HepG2 (cell line): ENCODE data around the gene BIVM. TPM values are rescaled to one million over a fixed set of nuclear protein-coding genes. Genes with fewer than 3 reads are reported as not detected.
A peak's percentile ranks its signal among the peaks of the same experiment; 100 is the strongest.

Experiments used
- ARNT ChIP-seq: fragments of 450-650 bp; IDR thresholded peaks from 2 replicates; pipeline ENCODE4 v1.6.1; 2017
- ELF3 ChIP-seq: IDR thresholded peaks from 2 replicates; pipeline ENCODE4 v1.6.1; 2016; ENCODE audit warnings: missing genetic modification reagents, missing compliant biosample characterization
- GABPA ChIP-seq, 2 experiments: IDR thresholded peaks; 2 replicates each; pipeline ENCODE4 v1.6.1; 2011 to 2016; ENCODE audit warnings: low read depth in 2 of 2, low read length in 1 of 2, missing biosample characterization in 1 of 2, missing genetic modification characterization in 1 of 2
- GZF1 ChIP-seq: sonication (generic); formaldehyde crosslinking; IDR thresholded peaks from 2 replicates; pipeline ENCODE4 v1.5.1; 2020; ENCODE audit warnings: mild to moderate bottlenecking, missing genetic modification reagents
- HMGA1 ChIP-seq: sonication (generic); formaldehyde crosslinking; conservative IDR thresholded peaks from 2 replicates; pipeline ENCODE4 v1.4.0; 2020; ENCODE audit warnings: missing genetic modification reagents
- MATR3 ChIP-seq: sonication (generic); formaldehyde crosslinking; IDR thresholded peaks from 2 replicates; pipeline ENCODE4 v1.4.0; 2020; ENCODE audit warnings: missing genetic modification reagents
- NR3C1 ChIP-seq: sonication (generic); formaldehyde crosslinking; IDR thresholded peaks from 2 replicates; pipeline ENCODE4 v1.4.0; 2020; ENCODE audit warnings: missing genetic modification reagents
- PHB2 ChIP-seq: fragments of 450-650 bp; IDR thresholded peaks from 2 replicates; pipeline ENCODE4 v1.6.1; 2018; ENCODE audit not compliant: partially characterized antibody
- RAD21 ChIP-seq: fragments of 450-650 bp; formaldehyde crosslinking; IDR thresholded peaks from 2 replicates; pipeline ENCODE4 v1.5.0; 2020; ENCODE audit warnings: mild to moderate bottlenecking
- TCF12 ChIP-seq, 2 experiments: fragments of 450-650 bp in 1 of 2; sonication (generic) in 1 of 2; formaldehyde crosslinking in 1 of 2; IDR thresholded peaks; 2 replicates each; pipeline versions ENCODE4 v1.6.1 to v1.8.0; 2017 to 2022; ENCODE audit warnings: antibody characterized with exemption in 1 of 2, mild to moderate bottlenecking in 1 of 2, missing genetic modification reagents in 1 of 2, moderate library complexity in 1 of 2
- ZNF781 ChIP-seq: sonication (generic); formaldehyde crosslinking; IDR thresholded peaks from 2 replicates; pipeline ENCODE4 v1.5.1; 2020; ENCODE audit warnings: borderline replicate concordance, mild to moderate bottlenecking, missing genetic modification reagents; ENCODE audit errors: not compliant biosample characterization
- polyA plus RNA-seq, 8 experiments: library from polyadenylated mRNA; depleted of rRNA in 3 of 8; stranded (reverse) in 7 of 8; unstranded in 1 of 8; fragments of >200 nt; fragmentation: Illumina TruSeq in 4 of 8; extraction: Trizol in 4 of 8; gene quantifications; 2 replicates each; pipeline versions ENCODE4 v1.2.1 to v1.2.3, GENCODE V29; 2011 to 2016; ENCODE audit warnings: low read depth in 4 of 8, missing spikeins in 1 of 8, mixed read lengths in 1 of 8; ENCODE audit not compliant: insufficient read depth in 1 of 8
- total RNA-seq, 5 experiments: library from RNA; depleted of rRNA; stranded (reverse); fragments of >200 nt; fragmentation: Illumina TruSeq; extraction: Trizol; gene quantifications; 2 replicates each; pipeline ENCODE4 v1.2.3, GENCODE V29; 2016; ENCODE audit warnings: low read depth in 1 of 5
- TF ChIP-seq, protein P1 (sequence below): sonication (generic); formaldehyde crosslinking; IDR thresholded peaks from 2 replicates; pipeline ENCODE4 v1.5.1; 2020; ENCODE audit warnings: missing genetic modification reagents, mild to moderate bottlenecking, borderline replicate concordance
- TF ChIP-seq, protein P2 (sequence below), 2 experiments: sonication (generic) in 1 of 2; formaldehyde crosslinking in 1 of 2; IDR thresholded peaks; 2 replicates each; pipeline versions ENCODE4 v1.6.1 to v1.9.0; 2014 to 2022; ENCODE audit warnings: antibody characterized with exemption in 1 of 2, borderline replicate concordance in 1 of 2, inconsistent platforms in 1 of 2, low read depth in 1 of 2, missing genetic modification reagents in 1 of 2
- TF ChIP-seq, protein P3 (sequence below): sonication (generic); formaldehyde crosslinking; IDR thresholded peaks from 2 replicates; pipeline ENCODE4 v1.5.1; 2020; ENCODE audit warnings: mild to moderate bottlenecking, missing genetic modification reagents, borderline replicate concordance

Gene BIVM
- total and polyA plus RNA-seq, 2 of the 13 experiments (the other 11 are each of a cell fraction or from before 2014, with no cell fraction given): 10.4 to 15.8 TPM

DNA sequence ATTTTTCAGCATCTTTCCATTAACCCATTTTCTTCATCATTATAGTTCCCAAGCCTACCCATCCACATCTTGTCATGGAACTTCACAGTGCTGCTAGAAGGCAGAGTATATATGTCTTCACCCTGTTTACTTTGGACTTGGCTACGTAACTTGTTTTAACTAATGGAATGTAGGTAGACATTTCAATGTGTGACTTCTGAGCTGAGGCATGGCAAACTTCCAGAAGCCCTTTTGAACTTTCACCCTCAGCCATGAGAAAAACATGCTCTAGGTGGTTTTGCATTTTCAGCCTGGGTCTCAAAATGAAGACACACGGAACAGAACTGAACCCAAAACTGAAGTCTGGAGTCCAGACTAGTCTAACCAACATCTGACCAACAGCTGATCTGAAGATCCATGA, 28.5 kb upstream of the BIVM start (continued):
- TF ChIP-seq, protein P1, sequence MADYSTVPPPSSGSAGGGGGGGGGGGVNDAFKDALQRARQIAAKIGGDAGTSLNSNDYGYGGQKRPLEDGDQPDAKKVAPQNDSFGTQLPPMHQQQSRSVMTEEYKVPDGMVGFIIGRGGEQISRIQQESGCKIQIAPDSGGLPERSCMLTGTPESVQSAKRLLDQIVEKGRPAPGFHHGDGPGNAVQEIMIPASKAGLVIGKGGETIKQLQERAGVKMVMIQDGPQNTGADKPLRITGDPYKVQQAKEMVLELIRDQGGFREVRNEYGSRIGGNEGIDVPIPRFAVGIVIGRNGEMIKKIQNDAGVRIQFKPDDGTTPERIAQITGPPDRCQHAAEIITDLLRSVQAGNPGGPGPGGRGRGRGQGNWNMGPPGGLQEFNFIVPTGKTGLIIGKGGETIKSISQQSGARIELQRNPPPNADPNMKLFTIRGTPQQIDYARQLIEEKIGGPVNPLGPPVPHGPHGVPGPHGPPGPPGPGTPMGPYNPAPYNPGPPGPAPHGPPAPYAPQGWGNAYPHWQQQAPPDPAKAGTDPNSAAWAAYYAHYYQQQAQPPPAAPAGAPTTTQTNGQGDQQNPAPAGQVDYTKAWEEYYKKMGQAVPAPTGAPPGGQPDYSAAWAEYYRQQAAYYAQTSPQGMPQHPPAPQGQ (CRISPR knock-in tag): no peak
- no peak for TF ChIP-seq ZNF781 (CRISPR knock-in tag)
- TF ChIP-seq PHB2: no peak
- TF ChIP-seq, protein P2, sequence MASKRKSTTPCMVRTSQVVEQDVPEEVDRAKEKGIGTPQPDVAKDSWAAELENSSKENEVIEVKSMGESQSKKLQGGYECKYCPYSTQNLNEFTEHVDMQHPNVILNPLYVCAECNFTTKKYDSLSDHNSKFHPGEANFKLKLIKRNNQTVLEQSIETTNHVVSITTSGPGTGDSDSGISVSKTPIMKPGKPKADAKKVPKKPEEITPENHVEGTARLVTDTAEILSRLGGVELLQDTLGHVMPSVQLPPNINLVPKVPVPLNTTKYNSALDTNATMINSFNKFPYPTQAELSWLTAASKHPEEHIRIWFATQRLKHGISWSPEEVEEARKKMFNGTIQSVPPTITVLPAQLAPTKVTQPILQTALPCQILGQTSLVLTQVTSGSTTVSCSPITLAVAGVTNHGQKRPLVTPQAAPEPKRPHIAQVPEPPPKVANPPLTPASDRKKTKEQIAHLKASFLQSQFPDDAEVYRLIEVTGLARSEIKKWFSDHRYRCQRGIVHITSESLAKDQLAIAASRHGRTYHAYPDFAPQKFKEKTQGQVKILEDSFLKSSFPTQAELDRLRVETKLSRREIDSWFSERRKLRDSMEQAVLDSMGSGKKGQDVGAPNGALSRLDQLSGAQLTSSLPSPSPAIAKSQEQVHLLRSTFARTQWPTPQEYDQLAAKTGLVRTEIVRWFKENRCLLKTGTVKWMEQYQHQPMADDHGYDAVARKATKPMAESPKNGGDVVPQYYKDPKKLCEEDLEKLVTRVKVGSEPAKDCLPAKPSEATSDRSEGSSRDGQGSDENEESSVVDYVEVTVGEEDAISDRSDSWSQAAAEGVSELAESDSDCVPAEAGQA (IDR thresholded peaks at IDR 0.05; ENCODE audit: low read depth): no peak
- TF ChIP-seq, protein P2 (CRISPR knock-in tag; IDR thresholded peaks at IDR 0.05; ENCODE audit: borderline replicate concordance): no peak
- TF ChIP-seq, protein P3, sequence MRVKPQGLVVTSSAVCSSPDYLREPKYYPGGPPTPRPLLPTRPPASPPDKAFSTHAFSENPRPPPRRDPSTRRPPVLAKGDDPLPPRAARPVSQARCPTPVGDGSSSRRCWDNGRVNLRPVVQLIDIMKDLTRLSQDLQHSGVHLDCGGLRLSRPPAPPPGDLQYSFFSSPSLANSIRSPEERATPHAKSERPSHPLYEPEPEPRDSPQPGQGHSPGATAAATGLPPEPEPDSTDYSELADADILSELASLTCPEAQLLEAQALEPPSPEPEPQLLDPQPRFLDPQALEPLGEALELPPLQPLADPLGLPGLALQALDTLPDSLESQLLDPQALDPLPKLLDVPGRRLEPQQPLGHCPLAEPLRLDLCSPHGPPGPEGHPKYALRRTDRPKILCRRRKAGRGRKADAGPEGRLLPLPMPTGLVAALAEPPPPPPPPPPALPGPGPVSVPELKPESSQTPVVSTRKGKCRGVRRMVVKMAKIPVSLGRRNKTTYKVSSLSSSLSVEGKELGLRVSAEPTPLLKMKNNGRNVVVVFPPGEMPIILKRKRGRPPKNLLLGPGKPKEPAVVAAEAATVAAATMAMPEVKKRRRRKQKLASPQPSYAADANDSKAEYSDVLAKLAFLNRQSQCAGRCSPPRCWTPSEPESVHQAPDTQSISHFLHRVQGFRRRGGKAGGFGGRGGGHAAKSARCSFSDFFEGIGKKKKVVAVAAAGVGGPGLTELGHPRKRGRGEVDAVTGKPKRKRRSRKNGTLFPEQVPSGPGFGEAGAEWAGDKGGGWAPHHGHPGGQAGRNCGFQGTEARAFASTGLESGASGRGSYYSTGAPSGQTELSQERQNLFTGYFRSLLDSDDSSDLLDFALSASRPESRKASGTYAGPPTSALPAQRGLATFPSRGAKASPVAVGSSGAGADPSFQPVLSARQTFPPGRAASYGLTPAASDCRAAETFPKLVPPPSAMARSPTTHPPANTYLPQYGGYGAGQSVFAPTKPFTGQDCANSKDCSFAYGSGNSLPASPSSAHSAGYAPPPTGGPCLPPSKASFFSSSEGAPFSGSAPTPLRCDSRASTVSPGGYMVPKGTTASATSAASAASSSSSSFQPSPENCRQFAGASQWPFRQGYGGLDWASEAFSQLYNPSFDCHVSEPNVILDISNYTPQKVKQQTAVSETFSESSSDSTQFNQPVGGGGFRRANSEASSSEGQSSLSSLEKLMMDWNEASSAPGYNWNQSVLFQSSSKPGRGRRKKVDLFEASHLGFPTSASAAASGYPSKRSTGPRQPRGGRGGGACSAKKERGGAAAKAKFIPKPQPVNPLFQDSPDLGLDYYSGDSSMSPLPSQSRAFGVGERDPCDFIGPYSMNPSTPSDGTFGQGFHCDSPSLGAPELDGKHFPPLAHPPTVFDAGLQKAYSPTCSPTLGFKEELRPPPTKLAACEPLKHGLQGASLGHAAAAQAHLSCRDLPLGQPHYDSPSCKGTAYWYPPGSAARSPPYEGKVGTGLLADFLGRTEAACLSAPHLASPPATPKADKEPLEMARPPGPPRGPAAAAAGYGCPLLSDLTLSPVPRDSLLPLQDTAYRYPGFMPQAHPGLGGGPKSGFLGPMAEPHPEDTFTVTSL: peak; percentile 42; the same call in 1 of the 2 replicates
- no peak for TF ChIP-seq GABPA (IDR thresholded peaks at IDR 0.05; ENCODE audit: low read depth, low read length)
- TF ChIP-seq GABPA (CRISPR knock-in tag; IDR thresholded peaks at IDR 0.05; ENCODE audit: low read depth): no peak
- TF ChIP-seq TCF12 (IDR thresholded peaks at IDR 0.05): no peak
- TF ChIP-seq TCF12 (CRISPR knock-in tag; IDR thresholded peaks at IDR 0.05): no peak
- TF ChIP-seq MATR3 (CRISPR knock-in tag): no peak
- TF ChIP-seq NR3C1: no peak
- no peak for TF ChIP-seq GZF1 (CRISPR knock-in tag)
- no peak for TF ChIP-seq RAD21 (CRISPR knock-in tag)
- TF ChIP-seq ARNT: no peak
- TF ChIP-seq ELF3 (CRISPR knock-in tag): no peak
- TF ChIP-seq HMGA1 (CRISPR knock-in tag): no peak
